HEK293T (cell line): ENCODE data around the gene SH3RF1.

ENCODE experiments used
- CTCF ChIA-PET: fragments of 350-600 bp; formaldehyde crosslinking; extraction: SDS; loops from one replicate; lab custom pipeline; 2021; ENCODE audit warnings: antibody characterized with exemption, inconsistent platforms; lab: Yijun Ruan, JAX
- POLR2A ChIA-PET: fragments of 350-600 bp; formaldehyde crosslinking; extraction: SDS; loops from one replicate; lab custom pipeline; 2020; ENCODE audit warnings: antibody characterized with exemption, inconsistent platforms; lab: Yijun Ruan, JAX
- DNase-seq: peaks from one replicate; pipeline ENCODE4 v3.0.0; 2012; ENCODE audit warnings: mixed read lengths; ENCODE audit errors: extremely low spot score
- ARNT ChIP-seq: fragments of 450-650 bp; IDR thresholded peaks from 2 replicates; pipeline ENCODE4 v1.6.1; 2017; ENCODE audit warnings: mild to moderate bottlenecking
- BHLHE40 ChIP-seq: fragments of 450-650 bp; IDR thresholded peaks from 2 replicates; pipeline ENCODE4 v1.6.1; 2016; ENCODE audit warnings: mild to moderate bottlenecking, moderate library complexity, borderline replicate concordance
- CTBP1 ChIP-seq: fragments of 450-650 bp; IDR thresholded peaks from 2 replicates; pipeline ENCODE4 v1.6.1; 2016; ENCODE audit warnings: borderline replicate concordance
- ELF4 ChIP-seq: fragments of 450-650 bp; IDR thresholded peaks from 2 replicates; pipeline ENCODE4 v1.6.1; 2017; ENCODE audit warnings: antibody characterized with exemption
- FOXA1 ChIP-seq: fragments of 450-650 bp; IDR thresholded peaks from 2 replicates; pipeline ENCODE4 v1.6.1; 2016; ENCODE audit warnings: mild to moderate bottlenecking
- FOXK2 ChIP-seq: fragments of 450-650 bp; IDR thresholded peaks from 2 replicates; pipeline ENCODE4 v1.6.1; 2016; ENCODE audit warnings: mild to moderate bottlenecking
- FOXM1 ChIP-seq: fragments of 450-650 bp; IDR thresholded peaks from 2 replicates; pipeline ENCODE4 v1.6.1; 2017; ENCODE audit warnings: mild to moderate bottlenecking, borderline replicate concordance
- HDGF ChIP-seq: fragments of 450-650 bp; IDR thresholded peaks from 2 replicates; pipeline ENCODE4 v1.6.1; 2017; ENCODE audit warnings: antibody characterized with exemption, borderline replicate concordance
- L3MBTL2 ChIP-seq: fragments of 450-650 bp; conservative IDR thresholded peaks from 2 replicates; pipeline ENCODE4 v1.6.1; 2016; ENCODE audit warnings: mild to moderate bottlenecking
- LEF1 ChIP-seq: fragments of 450-650 bp; IDR thresholded peaks from 2 replicates; pipeline ENCODE4 v1.6.1; 2017; ENCODE audit warnings: mild to moderate bottlenecking, borderline replicate concordance
- NFRKB ChIP-seq: fragments of 450-650 bp; IDR thresholded peaks from 2 replicates; pipeline ENCODE4 v1.6.1; 2016; ENCODE audit warnings: mild to moderate bottlenecking, moderate library complexity
- SP1 ChIP-seq: fragments of 450-650 bp; IDR thresholded peaks from 2 replicates; pipeline ENCODE4 v1.6.1; 2017
- SUZ12 ChIP-seq: fragments of 450-650 bp; IDR thresholded peaks from 2 replicates; pipeline ENCODE4 v1.6.1; 2016; ENCODE audit warnings: mild to moderate bottlenecking
- TARDBP ChIP-seq: fragments of 450-650 bp; IDR thresholded peaks from 2 replicates; pipeline ENCODE4 v1.6.1; 2016
- ZNF384 ChIP-seq: fragments of 450-650 bp; IDR thresholded peaks from 2 replicates; pipeline ENCODE4 v1.6.1; 2016
- TF ChIP-seq, protein P1 (sequence below): fragments of 450-650 bp; IDR thresholded peaks from 2 replicates; pipeline ENCODE4 v1.6.1; 2016

SH3RF1 gene

DNA sequence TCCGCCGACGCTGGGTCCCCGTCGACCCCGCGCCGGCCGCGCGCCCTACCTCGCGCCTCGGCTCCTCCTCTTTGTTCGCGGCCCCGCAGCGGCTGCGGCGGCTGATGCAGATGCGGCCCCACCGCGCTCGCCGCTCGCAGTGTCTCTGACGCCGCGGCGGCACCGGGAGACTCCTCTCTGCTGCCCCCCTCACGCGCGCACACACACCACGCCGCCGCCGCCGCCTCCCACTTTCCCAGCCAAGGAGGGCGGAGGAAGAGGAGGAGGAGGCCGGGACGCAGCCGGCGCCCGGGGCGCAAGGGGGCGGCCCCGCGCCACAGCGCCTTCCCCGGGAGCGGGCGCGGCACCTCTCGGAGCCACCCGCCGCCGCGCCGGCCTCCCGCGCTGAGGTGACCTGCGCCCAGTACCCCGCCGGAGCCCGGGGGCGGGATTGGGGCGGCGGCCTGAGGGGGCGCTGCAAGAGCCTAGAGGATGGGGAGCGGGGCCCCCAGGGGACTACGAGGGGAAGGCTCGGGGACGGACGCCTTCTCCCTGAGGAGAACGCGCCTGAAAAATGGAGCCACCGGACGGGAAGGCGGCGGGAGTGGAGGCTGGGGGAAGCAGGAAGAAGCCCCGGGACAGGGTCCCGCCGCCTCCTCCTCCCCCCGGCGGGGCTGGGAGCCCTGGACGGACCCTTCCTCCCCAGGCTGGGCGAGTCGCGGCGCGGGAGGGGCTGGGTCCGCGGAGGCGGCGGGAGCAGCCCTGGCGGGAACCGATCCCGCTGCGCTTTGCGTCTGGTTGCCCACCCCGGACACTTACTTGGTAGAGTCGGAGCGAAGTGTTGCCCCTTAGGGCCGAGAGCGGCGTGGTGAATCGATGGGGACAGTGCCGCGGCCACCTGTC lies at the start of gene SH3RF1:
Gene SH3RF1, minus strand, starts transcription at position 147 of the 882 bp plus-strand sequence. CDS start 1,744 bp downstream, outside the sequence.
- 0 out of 2 replicates have a peak, but pooled peaks have one; percentile 16 for TF ChIP-seq ARNT
- TF ChIP-seq, protein P1, sequence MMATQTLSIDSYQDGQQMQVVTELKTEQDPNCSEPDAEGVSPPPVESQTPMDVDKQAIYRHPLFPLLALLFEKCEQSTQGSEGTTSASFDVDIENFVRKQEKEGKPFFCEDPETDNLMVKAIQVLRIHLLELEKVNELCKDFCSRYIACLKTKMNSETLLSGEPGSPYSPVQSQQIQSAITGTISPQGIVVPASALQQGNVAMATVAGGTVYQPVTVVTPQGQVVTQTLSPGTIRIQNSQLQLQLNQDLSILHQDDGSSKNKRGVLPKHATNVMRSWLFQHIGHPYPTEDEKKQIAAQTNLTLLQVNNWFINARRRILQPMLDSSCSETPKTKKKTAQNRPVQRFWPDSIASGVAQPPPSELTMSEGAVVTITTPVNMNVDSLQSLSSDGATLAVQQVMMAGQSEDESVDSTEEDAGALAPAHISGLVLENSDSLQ: no peak
- ChIA-PET CTCF (interaction anchor here (1.6 kb wide), 1 partner anchor 41 kb away, joined by 5 read pairs; no protein-coding TSS in a partner anchor), POLR2A (interaction anchor here (0.8 to 3.6 kb wide), 6 partner anchors 17 to 536 kb away, joined by 3 to 20 read pairs (median 3); partner anchors contain the start of gene CBR4)
- peak; percentile 72 for DNase-seq

DNA sequence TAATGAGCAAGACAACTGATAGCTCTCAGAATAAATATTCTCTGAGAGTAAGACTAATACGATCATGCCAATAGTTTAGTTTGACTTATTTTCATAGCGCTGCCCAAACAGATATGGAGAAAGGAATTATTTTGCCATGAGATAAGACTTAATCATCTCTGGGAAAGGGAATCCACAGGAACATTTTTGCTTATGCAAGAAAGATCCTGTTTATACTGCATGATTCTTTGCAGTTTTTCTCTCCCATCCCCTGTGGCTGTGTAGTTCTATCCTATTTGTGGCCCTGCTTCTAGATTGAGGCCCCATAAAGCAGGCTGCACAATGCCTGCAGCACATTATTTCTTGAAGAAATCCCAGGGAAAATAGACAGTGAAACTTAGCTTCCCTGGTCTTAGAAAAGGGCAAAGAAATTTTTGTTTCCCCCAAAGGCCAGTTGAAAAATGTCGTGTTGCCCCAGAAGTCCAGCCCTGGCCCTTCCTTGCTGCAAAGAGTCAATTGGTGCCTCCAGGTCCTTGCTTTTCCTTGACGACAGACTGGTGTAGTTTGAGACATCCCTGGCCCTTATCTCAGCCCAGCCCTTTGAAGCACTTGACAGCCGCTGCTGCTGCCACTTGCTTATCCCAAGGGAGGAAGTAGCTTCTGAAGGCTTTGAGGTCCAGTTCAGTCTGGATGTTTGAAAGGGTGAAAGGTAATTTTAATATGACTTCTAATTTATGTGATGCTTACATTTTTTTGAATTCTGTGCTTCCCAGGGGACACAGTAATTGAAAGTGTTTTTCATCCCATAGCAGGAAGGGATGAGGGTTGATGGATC lies 45.0 kb upstream of the SH3RF1 start:
- DNase-seq: no peak
- POLR2A ChIA-PET: interaction anchor here (0.9 to 2.4 kb wide), 2 partner anchors 47 to 305 kb away, joined by 3 to 16 read pairs; partner anchors contain the start of gene CBR4
- CTCF ChIA-PET: interaction anchor here (0.8 to 1.0 kb wide), 2 partner anchors 166 to 305 kb away, joined by 3 read pairs; partner anchors contain the start of gene CBR4
- TF ChIP-seq ZNF384 (no peak), L3MBTL2 (no peak), ELF4 (no peak), SUZ12 (no peak), FOXM1 (no peak), CTBP1 (no peak), LEF1 (no peak), NFRKB (no peak), FOXA1 (no peak), ARNT (no peak), TARDBP (no peak), HDGF (no peak), FOXK2 (no peak), BHLHE40 (no peak), SP1 (no peak)
- TF ChIP-seq, protein P1: no peak

DNA sequence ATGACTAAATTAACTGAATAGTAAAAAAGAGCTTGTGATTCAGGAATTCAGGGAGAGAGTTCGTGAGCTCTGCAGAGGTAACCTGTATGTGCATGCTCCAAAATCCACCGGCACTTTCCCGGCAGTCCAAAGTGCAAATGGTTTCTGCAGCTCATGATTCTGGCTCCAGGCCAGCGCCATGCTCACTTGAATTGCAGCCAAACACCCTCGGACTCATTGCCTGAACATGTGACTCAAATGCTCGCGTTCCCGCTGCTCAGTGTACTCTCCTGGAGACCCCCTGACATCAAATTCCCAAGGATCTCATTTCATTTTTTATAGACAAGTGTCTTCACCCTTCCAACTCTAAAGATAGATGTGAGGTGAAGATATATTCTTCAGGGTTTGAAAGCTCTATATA lies 44.1 kb upstream of the SH3RF1 start:
- CTCF ChIA-PET: interaction anchor here (0.6 to 0.9 kb wide), 2 partner anchors 19 to 175 kb away, joined by 3 to 5 read pairs; no protein-coding TSS in a partner anchor
- POLR2A ChIA-PET: interaction anchor here (0.9 to 2.4 kb wide), 2 partner anchors 46 to 305 kb away, joined by 3 to 16 read pairs; partner anchors contain the start of gene CBR4
- TF ChIP-seq L3MBTL2 (peak; percentile 60; the same call in 1 of the 2 replicates), BHLHE40 (no peak), ZNF384 (no peak)
- TF ChIP-seq, protein P1: no peak
- peak; percentile 61 for DNase-seq

DNA sequence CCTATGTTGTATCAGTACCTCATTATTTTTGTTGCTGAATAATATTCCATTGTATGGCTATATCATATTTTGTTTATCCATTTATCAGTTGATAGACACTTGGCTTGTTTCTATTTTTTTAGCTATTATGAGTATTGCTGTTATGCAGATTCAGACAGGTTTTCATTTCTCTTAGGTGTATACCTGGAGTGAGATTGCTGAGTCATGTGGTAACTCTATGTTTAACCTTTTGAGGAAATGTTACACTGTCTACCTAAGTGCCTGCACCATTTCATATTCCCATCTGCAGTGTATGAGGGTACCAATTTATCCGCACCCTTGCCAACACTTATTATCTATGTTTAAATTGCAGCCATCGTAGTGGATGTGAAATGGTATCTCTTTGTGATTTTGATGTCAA lies 43.0 kb upstream of the SH3RF1 start:
- ChIA-PET CTCF (interaction anchor here (1.1 kb wide), 1 partner anchor 20 kb away, joined by 3 read pairs; no protein-coding TSS in a partner anchor), POLR2A (interaction anchor here (2.2 kb wide), 1 partner anchor 304 kb away, joined by 10 read pairs; the partner anchor contains the start of gene CBR4)
- no peak for TF ChIP-seq FOXM1
- TF ChIP-seq ZNF384: no peak
- no peak for TF ChIP-seq ARNT
- no peak for TF ChIP-seq BHLHE40
- TF ChIP-seq LEF1: no peak
- no peak for TF ChIP-seq SP1
- TF ChIP-seq NFRKB: no peak
- no peak for TF ChIP-seq ELF4
- no peak for TF ChIP-seq TARDBP
- no peak for TF ChIP-seq L3MBTL2
- TF ChIP-seq FOXA1: no peak
- no peak for TF ChIP-seq FOXK2
- TF ChIP-seq, protein P1: no peak
- TF ChIP-seq HDGF: no peak
- TF ChIP-seq SUZ12: no peak
- DNase-seq: no peak
